Measurements from ENCODE around the gene SPATC1L.
"Not testable (repeated sequence)": the region's sequence is repeated elsewhere in the genome, so short reads cannot be mapped to it uniquely, and the experiment has no call there.

The SPATC1L gene

DNA sequence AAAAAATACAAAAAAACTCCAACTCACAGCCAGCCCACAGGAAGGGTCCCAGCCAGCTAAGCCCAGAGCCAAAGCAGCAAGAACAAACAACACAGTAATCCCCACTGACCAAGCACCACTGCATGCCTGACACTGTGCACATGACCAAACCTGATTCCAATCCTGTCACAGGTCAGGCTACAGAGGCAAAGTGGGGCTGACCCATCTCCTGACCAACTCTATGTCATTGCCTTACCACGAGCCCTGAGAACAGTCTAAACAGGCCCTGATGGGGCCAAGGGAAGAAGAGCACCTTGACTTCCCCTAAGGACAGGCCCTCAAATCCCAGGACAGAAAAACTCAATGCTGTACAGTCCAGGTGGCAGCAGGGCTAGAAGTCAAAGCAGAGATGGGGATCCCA lies 41.9 kb upstream of the SPATC1L start:
- TF ChIP-seq, protein P1, sequence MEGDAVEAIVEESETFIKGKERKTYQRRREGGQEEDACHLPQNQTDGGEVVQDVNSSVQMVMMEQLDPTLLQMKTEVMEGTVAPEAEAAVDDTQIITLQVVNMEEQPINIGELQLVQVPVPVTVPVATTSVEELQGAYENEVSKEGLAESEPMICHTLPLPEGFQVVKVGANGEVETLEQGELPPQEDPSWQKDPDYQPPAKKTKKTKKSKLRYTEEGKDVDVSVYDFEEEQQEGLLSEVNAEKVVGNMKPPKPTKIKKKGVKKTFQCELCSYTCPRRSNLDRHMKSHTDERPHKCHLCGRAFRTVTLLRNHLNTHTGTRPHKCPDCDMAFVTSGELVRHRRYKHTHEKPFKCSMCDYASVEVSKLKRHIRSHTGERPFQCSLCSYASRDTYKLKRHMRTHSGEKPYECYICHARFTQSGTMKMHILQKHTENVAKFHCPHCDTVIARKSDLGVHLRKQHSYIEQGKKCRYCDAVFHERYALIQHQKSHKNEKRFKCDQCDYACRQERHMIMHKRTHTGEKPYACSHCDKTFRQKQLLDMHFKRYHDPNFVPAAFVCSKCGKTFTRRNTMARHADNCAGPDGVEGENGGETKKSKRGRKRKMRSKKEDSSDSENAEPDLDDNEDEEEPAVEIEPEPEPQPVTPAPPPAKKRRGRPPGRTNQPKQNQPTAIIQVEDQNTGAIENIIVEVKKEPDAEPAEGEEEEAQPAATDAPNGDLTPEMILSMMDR (IDR thresholded peaks at IDR 0.05; ENCODE audit: extremely low read depth, insufficient read depth, missing control alignments) = no peak
- no peak for DNase-seq (ENCODE audit: low spot score)
- in situ Hi-C loops (cut with MboI; ENCODE audit: low pct_unique_long_range_greater_than_20kb, low sequenced_read_pairs, unreplicated experiment) = no loop called here

DNA sequence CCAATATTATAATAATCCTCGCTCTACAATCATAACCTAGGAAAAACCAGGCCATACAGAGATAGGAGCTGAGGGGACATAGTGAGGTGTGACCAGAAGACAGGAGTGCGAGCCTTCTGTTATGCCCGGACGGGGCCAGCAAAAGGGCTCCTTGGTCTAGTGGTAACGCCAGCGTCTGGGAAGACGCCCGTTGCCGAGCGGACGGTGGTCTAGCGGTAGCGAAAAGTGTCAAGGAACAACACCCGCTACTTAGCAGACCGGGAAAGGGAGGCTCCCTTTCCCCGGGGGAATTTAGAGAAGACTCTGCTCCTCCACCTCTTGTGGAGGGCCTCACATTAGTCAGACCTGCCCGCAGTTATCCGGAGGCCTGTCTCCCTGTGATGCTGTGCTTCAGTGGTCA lies 39.4 kb upstream of the SPATC1L start:
- DNase-seq (ENCODE audit: low spot score); in situ Hi-C loops (cut with MboI; ENCODE audit: low pct_unique_long_range_greater_than_20kb, low sequenced_read_pairs, unreplicated experiment): not testable (repeated sequence)

DNA sequence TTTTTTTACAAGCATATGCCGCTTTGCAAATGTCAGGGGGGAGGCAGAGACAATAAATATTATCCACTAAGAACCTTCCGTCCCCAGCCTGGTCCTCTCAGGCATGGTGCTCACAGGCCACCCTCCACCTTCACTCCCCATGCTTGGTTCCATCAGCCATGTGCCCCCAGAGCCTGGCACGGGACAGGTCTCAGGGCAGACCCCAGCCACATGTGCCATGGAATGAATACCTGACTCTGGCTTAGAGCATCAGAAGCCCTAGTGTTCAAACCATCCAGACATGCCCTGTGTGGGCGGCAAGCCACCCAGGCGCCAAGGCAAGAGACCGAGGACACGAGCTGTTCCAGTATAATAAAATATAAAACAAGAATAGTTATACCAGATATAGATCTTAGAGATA lies 39.0 kb upstream of the SPATC1L start:
- TF ChIP-seq, protein P1 (IDR thresholded peaks at IDR 0.05; ENCODE audit: extremely low read depth, insufficient read depth, missing control alignments) = no peak
- in situ Hi-C loops (cut with MboI; ENCODE audit: low pct_unique_long_range_greater_than_20kb, low sequenced_read_pairs, unreplicated experiment) = no loop called here

DNA sequence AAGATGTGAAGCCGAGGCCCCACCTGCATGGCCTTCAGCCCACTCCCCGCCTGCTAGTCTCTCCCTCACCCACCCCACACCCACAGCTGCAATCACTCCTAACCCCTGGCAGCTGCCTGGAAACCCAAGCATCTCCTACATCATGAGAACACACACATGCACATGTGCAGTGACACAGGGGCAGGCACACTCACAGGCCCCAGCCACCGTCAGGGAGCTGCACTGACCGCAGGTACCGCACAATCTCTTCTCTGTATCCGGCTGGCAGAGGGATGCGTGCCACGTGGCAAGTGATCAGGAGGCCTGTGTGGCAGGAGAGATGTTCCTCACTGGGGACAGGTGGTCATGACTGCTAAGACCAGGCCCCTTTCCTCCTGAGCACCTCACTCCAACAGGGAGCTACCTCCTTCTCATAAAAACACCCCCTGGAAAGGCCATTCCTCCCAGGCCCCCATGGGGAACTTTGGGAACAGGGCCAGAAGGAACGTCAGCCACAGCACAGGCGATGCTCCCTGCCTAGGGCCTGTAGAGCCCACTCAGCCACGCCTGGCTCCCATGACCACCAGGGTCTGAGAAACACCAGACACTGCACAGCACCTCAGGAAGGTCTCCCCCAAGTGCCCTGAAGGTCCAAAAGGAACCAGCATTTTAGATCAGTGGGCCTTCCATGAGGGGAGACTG lies 38.3 kb upstream of the SPATC1L start:
- no peak for DNase-seq (ENCODE audit: low spot score)
- in situ Hi-C loops (cut with MboI; ENCODE audit: low pct_unique_long_range_greater_than_20kb, low sequenced_read_pairs, unreplicated experiment) = no loop called here
- TF ChIP-seq, protein P1 (IDR thresholded peaks at IDR 0.05; ENCODE audit: extremely low read depth, insufficient read depth, missing control alignments) = no peak

More for the DNA sequence above, 39.0 kb upstream of the SPATC1L start:
- no peak for DNase-seq (ENCODE audit: low spot score)

DNA sequence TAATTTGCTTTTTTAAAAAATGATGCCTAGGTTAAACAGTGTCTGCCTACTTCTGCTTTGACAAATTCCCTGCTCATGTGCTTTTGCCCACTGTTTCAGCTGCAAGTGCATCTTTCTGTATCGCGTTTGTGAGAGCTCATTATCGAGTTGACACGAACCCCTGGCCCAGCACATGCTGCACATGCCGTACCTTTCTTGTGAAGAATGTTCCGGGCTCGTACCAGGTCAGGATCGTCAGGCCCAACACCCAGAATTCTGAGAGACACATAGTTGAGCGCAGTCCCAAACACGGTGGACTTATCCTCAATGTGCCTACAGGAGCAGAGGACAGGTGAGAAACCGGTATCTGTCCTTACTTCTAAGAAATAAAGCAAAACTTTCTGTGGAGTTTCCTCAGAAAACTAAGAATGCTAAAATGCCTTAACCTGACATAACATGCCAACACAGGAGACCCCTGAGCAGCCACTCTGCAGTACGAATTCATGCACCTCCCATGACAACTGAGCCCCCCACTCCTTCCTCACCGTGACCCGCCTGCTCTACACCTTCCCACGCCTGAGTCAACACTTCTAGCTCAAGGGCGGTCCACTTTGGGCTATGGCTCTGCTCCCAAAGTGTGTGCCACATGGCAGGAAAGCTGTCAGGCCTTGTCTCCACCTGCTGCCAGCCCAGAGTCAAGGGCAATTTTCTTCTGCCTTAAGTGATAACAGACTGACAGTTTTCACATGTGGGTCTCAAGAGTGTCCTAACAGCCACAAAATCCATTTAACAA lies 37.6 kb upstream of the SPATC1L start:
- TF ChIP-seq, protein P1 (IDR thresholded peaks at IDR 0.05; ENCODE audit: extremely low read depth, insufficient read depth, missing control alignments) = no peak
- DNase-seq (ENCODE audit: low spot score) = no peak
- in situ Hi-C loops (cut with MboI; ENCODE audit: low pct_unique_long_range_greater_than_20kb, low sequenced_read_pairs, unreplicated experiment) = no loop called here

DNA sequence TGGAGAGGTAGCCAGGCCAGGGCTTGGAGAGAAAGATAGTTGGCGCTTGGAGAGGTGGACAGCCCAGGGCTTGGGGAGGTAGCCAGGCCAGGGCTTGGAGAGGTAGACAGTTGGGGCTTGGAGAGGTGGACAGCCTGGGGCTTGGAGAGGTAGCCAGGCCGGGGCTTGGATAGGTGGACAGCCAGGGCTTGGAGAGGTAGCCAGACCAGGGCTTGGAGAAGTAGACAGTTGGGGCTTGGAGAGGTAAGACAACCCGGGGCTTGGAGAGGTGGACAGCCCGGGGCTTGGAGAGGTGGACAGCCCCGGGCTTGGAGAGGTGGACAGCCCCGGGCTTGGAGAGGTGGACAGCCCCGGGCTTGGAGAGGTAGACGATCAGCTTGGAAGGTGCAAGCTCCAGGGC lies 36.6 kb upstream of the SPATC1L start:
- no peak for DNase-seq (ENCODE audit: low spot score)
- in situ Hi-C loops (cut with MboI; ENCODE audit: low pct_unique_long_range_greater_than_20kb, low sequenced_read_pairs, unreplicated experiment) = no loop called here
- TF ChIP-seq, protein P1 (IDR thresholded peaks at IDR 0.05; ENCODE audit: extremely low read depth, insufficient read depth, missing control alignments) = no peak

DNA sequence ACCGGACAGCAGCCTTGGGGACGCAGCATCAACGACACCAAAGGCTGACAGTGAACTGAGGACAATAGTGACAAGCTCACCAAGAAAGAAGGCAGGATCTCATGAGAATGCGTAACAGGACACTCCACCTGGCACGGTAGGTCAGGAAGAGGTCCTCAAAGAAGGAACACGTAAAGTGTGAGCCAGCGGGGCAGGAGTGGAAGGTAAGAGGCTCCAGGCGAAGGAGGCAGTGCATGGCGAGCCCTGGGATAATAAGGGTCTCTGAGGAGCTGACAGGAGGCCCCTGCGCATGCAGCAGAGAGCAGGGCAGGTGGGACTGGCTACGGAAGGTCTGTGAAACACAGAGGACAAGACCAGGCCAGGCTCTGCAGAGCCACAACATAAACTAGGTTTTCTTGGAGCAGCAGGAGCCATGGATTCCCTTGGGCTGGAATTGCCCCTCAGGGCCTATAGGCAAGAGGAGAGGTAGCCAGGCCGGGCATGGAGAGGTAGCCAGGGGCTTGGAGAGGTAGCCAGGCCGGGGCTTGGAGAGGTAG lies 36.1 kb upstream of the SPATC1L start:
- TF ChIP-seq, protein P1 (IDR thresholded peaks at IDR 0.05; ENCODE audit: extremely low read depth, insufficient read depth, missing control alignments) = no peak
- in situ Hi-C loops (cut with MboI; ENCODE audit: low pct_unique_long_range_greater_than_20kb, low sequenced_read_pairs, unreplicated experiment) = no loop called here
- DNase-seq (ENCODE audit: low spot score) = no peak
